HL-60 (cell line): ENCODE results near the gene ZNF620.

Experiments used
- CTCF ChIP-seq: IDR thresholded peaks from one replicate; pipeline ENCODE4 v1.5.1; 2011; ENCODE audit warnings: low read length, control low read depth, inconsistent platforms; ENCODE audit not compliant: insufficient read depth
- REST ChIP-seq: IDR thresholded peaks from 2 replicates; pipeline ENCODE4 v1.6.1; 2012; ENCODE audit warnings: low read depth; ENCODE audit not compliant: insufficient replicate concordance

- no peak for TF ChIP-seq CTCF
- TF ChIP-seq REST: no peak
Observed at GRCh38 chr3:40468018-40468417, 37.8 kb upstream of the ZNF620 start.
